Activated CD4-positive, alpha-beta memory T cell treated with anti-CD3 and anti-CD28 coated beads for 36 hours (primary cell): ENCODE measurements around the gene FUBP3. TPM values are rescaled to one million over a fixed set of nuclear protein-coding genes. Genes with fewer than 3 reads are reported as not detected.

Experiments
- CTCF ChIA-PET: fragments of 350-600 bp; sonication (Branson Sonifier 250); formaldehyde crosslinking; loops from one replicate; lab custom pipeline; 2021; ENCODE audit warnings: antibody characterized with exemption, inconsistent platforms; lab: Charles Lee
- POLR2A ChIA-PET: fragments of 350-600 bp; sonication (Branson Sonifier 250); formaldehyde crosslinking; loops from one replicate; lab custom pipeline; 2021; ENCODE audit warnings: antibody characterized with exemption; lab: Charles Lee
- DNase-seq: peaks from one replicate; pipeline ENCODE4 v3.0.0-alpha.2; 2020
- H3K27ac Mint-ChIP-seq: one replicate; pipeline ENCODE4 v1.8.0; 2021; ENCODE audit warnings: mixed read lengths
- H3K27me3 Mint-ChIP-seq: one replicate; pipeline ENCODE4 v1.8.0; 2021; ENCODE audit warnings: mixed read lengths
- H3K36me3 Mint-ChIP-seq: one replicate; pipeline ENCODE4 v1.8.0; 2021; ENCODE audit warnings: mixed read lengths
- H3K4me1 Mint-ChIP-seq: one replicate; pipeline ENCODE4 v1.8.0; 2021; ENCODE audit warnings: low read depth, mixed read lengths
- H3K4me3 Mint-ChIP-seq: one replicate; pipeline ENCODE4 v1.8.0; 2021; ENCODE audit warnings: mild to moderate bottlenecking, mixed read lengths
- H3K9me3 Mint-ChIP-seq: one replicate; pipeline ENCODE4 v1.8.0; 2021; ENCODE audit warnings: mixed read lengths
- intact Hi-C: fragments of 100-400 bp; cut with micrococcal nuclease; formaldehyde crosslinking; loops from one replicate; pipeline ENCODE4 v1.15.1; 2023
- total RNA-seq, 2 experiments: library from RNA; stranded (reverse); gene quantifications; one replicate each; pipeline ENCODE4 v1.2.3, GENCODE V29; 2021

Gene FUBP3
- total RNA-seq, 2 experiments from 2014 or later, result 31.8 to 37.5 TPM

- Mint-ChIP-seq H3K4me1 (peaks cover 32% of the 10 kb centered on the region), H3K9me3 (no peaks in the 10 kb centered on the region), H3K27ac (no peak overlapping the region), H3K27me3 (peaks cover 66% of the 10 kb centered on the region), H3K36me3 (no peaks in the 10 kb centered on the region), H3K4me3 (no peak overlapping the region)
- CTCF ChIA-PET, result no interaction called here
- POLR2A ChIA-PET, result no interaction called here
- no peak for DNase-seq
- intact Hi-C loops, result no loop called here
These were observed 82.2 kb downstream of the FUBP3 start for GRCh38 chr9:130661451-130662098.

DNA sequence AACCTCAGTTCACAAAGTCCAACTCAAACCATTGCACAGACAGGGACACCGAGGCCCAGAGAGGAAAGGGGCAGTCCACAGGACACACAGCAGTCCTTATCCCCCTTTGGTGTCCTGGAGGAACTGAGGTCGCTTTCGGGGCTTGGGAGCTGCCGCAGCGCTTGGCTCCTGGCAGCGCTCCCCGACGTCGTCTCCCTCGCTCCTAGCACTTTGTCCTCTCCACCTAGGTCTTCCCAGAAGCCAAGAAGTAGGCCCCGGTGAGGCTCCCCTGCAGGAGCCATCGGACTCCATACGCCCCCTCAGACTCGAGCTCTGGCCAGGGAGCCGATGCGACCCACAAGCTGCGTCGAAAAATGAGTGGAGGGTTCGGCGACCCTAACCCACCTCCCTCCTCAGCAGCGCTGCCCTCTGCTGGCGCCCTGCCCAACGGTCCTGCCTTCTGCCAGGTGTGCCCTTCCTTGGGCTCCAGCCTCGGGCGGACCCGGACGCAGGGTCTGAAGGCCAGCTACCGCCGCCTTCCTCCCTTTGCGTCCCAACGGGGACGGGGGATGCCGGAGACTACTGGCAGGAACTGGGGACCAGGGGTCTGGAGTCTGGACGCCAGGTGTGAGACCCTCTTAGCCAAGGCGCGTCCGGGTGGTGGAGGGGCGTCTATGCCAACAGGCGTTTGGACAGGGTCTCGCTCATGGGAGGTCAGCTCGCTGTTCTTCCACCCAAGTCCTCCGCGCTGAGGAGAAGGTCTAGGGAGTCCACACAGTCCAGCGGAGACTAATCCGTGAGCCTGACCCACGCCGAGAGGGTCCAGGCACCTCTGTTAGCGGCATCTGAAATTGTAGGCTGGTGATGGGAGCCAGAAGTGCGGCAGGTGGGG is 83.0 kb downstream of the FUBP3 start:
- Mint-ChIP-seq H3K9me3 (no peaks in the 10 kb centered on the region), H3K4me3 (no peak overlapping the region), H3K36me3 (no peaks in the 10 kb centered on the region), H3K27me3 (peaks cover 65% of the 10 kb centered on the region), H3K4me1 (peaks cover 32% of the 10 kb centered on the region), H3K27ac (peak overlapping the region; percentile 30)
- POLR2A ChIA-PET, result no interaction called here
- no peak for DNase-seq
- CTCF ChIA-PET, result interaction anchor here (0.6 to 1.9 kb wide), 3 partner anchors 20 to 22 kb away, joined by 3 to 7 read pairs (median 4); no protein-coding TSS in a partner anchor
- intact Hi-C loops, result no loop called here

- Mint-ChIP-seq H3K36me3 (no peaks in the 10 kb centered on the region), H3K9me3 (no peaks in the 10 kb centered on the region), H3K4me3 (peak overlapping the region; percentile 50), H3K27ac (peak overlapping the region; percentile 30), H3K27me3 (peaks cover 65% of the 10 kb centered on the region), H3K4me1 (peaks cover 32% of the 10 kb centered on the region)
- no peak for DNase-seq
- intact Hi-C loops, result no loop called here
- CTCF ChIA-PET, result interaction anchor here (1.0 to 1.9 kb wide), 2 partner anchors 20 to 21 kb away, joined by 3 to 7 read pairs; no protein-coding TSS in a partner anchor
- POLR2A ChIA-PET, result interaction anchor here (1.1 kb wide), 1 partner anchor 8 kb away, joined by 3 read pairs; no protein-coding TSS in a partner anchor
These were observed 83.5 kb downstream of the FUBP3 start for GRCh38 chr9:130662970-130663257.

- ChIA-PET POLR2A (interaction anchor here (1.1 kb wide), 1 partner anchor 9 kb away, joined by 3 read pairs; no protein-coding TSS in a partner anchor), CTCF (interaction anchor here (1.0 to 1.9 kb wide), 2 partner anchors 19 to 21 kb away, joined by 3 to 7 read pairs; no protein-coding TSS in a partner anchor)
- no peaks in the 10 kb centered on the region for H3K36me3 Mint-ChIP-seq
- no peaks in the 10 kb centered on the region for H3K9me3 Mint-ChIP-seq
- intact Hi-C loops, result no loop called here
- peaks cover 65% of the 10 kb centered on the region for H3K27me3 Mint-ChIP-seq
- DNase-seq, result peak; percentile 24
- H3K4me1 Mint-ChIP-seq, result peaks cover 31% of the 10 kb centered on the region
- no peak overlapping the region for H3K27ac Mint-ChIP-seq
- no peak overlapping the region for H3K4me3 Mint-ChIP-seq
These were observed 84.0 kb downstream of the FUBP3 start for GRCh38 chr9:130663258-130663976.

DNA sequence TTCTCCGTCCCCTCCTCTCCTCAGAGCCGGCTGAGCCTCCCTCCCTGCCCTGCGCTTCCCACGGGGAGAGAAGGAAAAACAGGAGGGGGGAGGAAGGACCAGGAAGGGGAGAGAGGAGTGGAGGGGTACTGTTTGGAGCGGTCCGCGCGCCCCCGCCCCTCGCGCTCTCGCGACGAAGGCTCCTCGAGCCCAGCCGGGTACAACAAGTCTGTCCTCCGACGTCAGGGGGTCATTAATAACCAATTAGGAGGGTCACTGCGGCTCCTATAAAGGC is 84.5 kb downstream of the FUBP3 start:
- DNase-seq, result no peak
- POLR2A ChIA-PET, result interaction anchor here (1.1 kb wide), 1 partner anchor 9 kb away, joined by 3 read pairs; no protein-coding TSS in a partner anchor
- Mint-ChIP-seq H3K27ac (no peak overlapping the region), H3K4me3 (no peak overlapping the region), H3K4me1 (peaks cover 30% of the 10 kb centered on the region), H3K36me3 (no peaks in the 10 kb centered on the region), H3K9me3 (no peaks in the 10 kb centered on the region), H3K27me3 (peaks cover 61% of the 10 kb centered on the region)
- intact Hi-C loops, result no loop called here
- CTCF ChIA-PET, result interaction anchor here (1.9 kb wide), 1 partner anchor 19 kb away, joined by 7 read pairs; no protein-coding TSS in a partner anchor

GRCh38 chr9:130664251-130665028 is 85.1 kb downstream of the FUBP3 start, which contains the start of gene PRDM12:
Gene PRDM12 (plus strand): TSS chr9:130664594. CDS start chr9:130664654, 60 bp downstream.
- no peak within 1 kb of the TSS for H3K27ac Mint-ChIP-seq
- peaks cover 30% of the 10 kb centered on the region for H3K4me1 Mint-ChIP-seq
- ChIA-PET CTCF (interaction anchor here (1.9 kb wide), 1 partner anchor 18 kb away, joined by 7 read pairs; no protein-coding TSS in a partner anchor), POLR2A (no interaction called here)
- no peaks in the 10 kb centered on the region for H3K9me3 Mint-ChIP-seq
- H3K4me3 Mint-ChIP-seq, result peak within 1 kb of the TSS; percentile 17
- intact Hi-C loops, result no loop called here
- no peaks in the 10 kb centered on the region for H3K36me3 Mint-ChIP-seq
- H3K27me3 Mint-ChIP-seq, result peaks cover 59% of the 10 kb centered on the region
- DNase-seq, result no peak

DNA sequence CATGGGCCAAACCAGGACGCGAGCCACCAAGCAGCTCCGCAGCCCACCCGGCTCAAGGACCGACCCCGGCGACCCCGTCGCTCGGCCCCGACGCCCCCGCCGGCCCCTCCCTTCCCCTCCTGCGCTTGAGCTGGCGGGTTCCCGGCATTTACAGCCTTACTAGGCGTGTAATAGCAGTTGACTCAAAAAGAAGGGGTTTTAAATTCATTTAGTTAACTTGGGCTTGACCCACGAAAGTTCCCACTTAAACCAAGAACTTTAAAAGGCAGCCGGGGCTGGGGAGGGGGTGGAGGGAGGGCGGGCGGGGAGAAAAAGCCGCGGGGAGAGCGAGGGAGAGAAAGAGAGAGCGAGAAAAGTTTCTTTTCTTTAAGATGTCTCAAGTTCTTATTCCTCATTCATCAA is 85.7 kb downstream of the FUBP3 start:
- ChIA-PET CTCF (interaction anchor here (1.3 kb wide), 1 partner anchor 17 kb away, joined by 9 read pairs; no protein-coding TSS in a partner anchor), POLR2A (no interaction called here)
- H3K4me3 Mint-ChIP-seq, result no peak overlapping the region

DNA sequence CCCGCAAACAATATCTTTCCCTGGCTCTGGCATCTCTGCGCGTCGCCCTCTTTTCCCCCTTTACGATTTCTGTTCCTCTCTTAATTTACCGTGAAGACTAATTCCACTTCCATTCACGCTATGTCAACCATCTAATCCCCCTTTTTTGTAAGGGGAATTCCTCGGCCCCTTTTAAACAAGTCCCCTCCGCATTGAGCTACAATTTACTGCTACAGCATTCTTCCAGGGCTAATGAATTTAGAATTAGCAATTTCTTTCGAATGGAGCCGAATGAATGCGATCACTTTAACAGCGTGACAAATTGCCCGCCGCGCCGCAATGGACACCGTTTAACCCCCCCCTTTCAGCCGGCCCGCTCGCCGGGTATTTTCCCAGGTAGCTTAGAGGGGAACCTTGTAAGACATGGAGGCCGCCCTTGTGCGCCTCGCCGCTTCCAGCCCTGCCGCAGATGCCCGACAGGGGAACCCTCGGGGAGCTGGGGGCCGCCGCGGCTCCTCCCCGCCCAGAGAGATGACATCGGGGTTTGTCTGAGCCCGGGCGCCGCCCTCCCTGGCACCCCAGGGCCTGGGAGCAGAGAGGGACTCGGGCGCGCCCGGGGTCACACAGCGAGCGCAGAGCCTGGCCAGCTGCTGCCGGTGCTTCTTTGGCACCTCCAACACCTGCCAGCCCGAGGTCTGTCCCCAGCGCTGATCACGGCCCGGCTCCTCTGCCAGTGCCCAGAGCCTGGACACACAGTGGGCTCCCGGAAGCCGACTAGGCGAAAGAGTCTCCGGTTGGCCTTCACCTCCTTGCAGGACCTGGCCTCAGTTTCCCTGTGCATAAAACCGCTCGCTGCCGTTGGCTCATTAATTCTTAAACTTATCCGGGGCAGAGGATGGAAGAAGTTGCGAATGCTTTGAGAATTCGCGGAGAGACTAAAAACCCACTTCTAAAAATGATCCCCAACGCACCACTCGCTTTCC is 86.3 kb downstream of the FUBP3 start:
- Mint-ChIP-seq H3K36me3 (no peaks in the 10 kb centered on the region), H3K27ac (no peak overlapping the region), H3K9me3 (no peaks in the 10 kb centered on the region), H3K4me3 (peak overlapping the region; percentile 17), H3K27me3 (peaks cover 55% of the 10 kb centered on the region), H3K4me1 (peaks cover 28% of the 10 kb centered on the region)
- intact Hi-C loops, result no loop called here
- POLR2A ChIA-PET, result no interaction called here
- DNase-seq, result no peak
- CTCF ChIA-PET, result interaction anchor here (0.8 to 1.3 kb wide), 2 partner anchors 14 to 16 kb away, joined by 3 to 9 read pairs; no protein-coding TSS in a partner anchor

More for the DNA sequence above, 85.7 kb downstream of the FUBP3 start:
- no peak for DNase-seq
- intact Hi-C loops, result no loop called here
- no peaks in the 10 kb centered on the region for H3K9me3 Mint-ChIP-seq
- H3K4me1 Mint-ChIP-seq, result peaks cover 28% of the 10 kb centered on the region
- no peaks in the 10 kb centered on the region for H3K36me3 Mint-ChIP-seq
- peaks cover 57% of the 10 kb centered on the region for H3K27me3 Mint-ChIP-seq
- H3K27ac Mint-ChIP-seq, result no peak overlapping the region

DNA sequence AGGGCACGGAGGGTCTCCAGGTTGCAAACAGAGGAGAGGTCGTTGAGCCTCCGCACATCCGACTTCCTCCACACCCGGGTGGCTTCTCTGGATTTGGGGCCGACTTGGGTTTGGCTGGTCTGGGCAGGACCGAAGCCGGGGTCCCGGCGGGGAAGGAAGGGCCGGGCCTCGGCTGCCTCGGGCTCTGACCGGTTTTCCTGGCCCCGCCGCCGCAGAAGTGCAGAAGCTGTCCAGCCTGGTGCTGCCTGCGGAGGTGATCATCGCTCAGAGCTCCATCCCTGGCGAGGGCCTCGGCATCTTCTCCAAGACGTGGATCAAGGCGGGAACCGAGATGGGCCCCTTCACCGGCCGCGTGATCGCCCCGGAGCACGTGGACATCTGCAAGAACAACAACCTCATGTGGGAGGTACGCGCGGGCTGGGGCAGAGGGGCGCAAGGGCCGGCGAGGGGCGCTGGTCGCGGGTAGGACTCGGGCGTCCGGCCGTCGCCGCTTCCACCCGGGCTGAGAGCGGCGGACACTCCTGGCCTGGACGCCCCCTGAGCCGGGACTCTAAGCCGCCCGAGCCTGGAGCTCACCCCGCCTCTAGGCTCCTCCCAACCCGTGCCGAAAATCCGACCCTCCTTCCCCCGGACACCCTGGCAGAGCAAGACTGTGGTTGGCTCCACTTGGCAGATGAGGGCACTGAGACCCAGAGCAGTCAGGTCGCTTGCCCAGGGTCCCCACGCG is 87.2 kb downstream of the FUBP3 start:
- POLR2A ChIA-PET, result no interaction called here
- H3K4me1 Mint-ChIP-seq, result peaks cover 28% of the 10 kb centered on the region
- DNase-seq, result no peak
- CTCF ChIA-PET, result interaction anchor here (0.8 to 2.1 kb wide), 3 partner anchors 13 to 18 kb away, joined by 3 to 9 read pairs (median 7); no protein-coding TSS in a partner anchor
- peaks cover 52% of the 10 kb centered on the region for H3K27me3 Mint-ChIP-seq
- intact Hi-C loops, result no loop called here
- no peak overlapping the region for H3K4me3 Mint-ChIP-seq
- no peak overlapping the region for H3K27ac Mint-ChIP-seq
- H3K36me3 Mint-ChIP-seq, result no peaks in the 10 kb centered on the region
- H3K9me3 Mint-ChIP-seq, result no peaks in the 10 kb centered on the region

DNA sequence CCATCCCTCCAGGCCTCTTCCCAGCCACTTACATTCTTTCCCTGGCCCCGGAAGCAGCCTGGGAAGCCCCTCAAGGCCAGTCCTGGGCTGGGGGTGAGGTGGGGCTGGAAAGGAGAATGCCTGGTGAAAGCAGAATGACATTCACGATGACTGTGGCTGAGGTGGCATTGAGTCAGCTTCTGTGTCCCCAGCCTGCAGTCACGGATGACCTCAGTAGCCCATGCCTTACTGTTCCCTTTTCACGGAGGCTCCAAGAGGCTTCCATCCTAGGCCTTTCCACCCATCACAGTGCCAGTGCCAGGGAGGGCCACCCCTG is 87.7 kb downstream of the FUBP3 start:
- intact Hi-C loops, result no loop called here
- Mint-ChIP-seq H3K9me3 (no peaks in the 10 kb centered on the region), H3K27me3 (peaks cover 47% of the 10 kb centered on the region), H3K36me3 (no peaks in the 10 kb centered on the region), H3K4me3 (no peak overlapping the region), H3K27ac (no peak overlapping the region), H3K4me1 (peaks cover 26% of the 10 kb centered on the region)
- ChIA-PET POLR2A (no interaction called here), CTCF (interaction anchor here (2.1 kb wide), 1 partner anchor 17 kb away, joined by 7 read pairs; no protein-coding TSS in a partner anchor)
- no peak for DNase-seq
